IMR-90 (cell line): Measurements from ENCODE around the gene UNKL. TPM values are rescaled to one million over a fixed set of nuclear protein-coding genes. Genes with fewer than 3 reads are reported as not detected.

ENCODE experiments used
- ATAC-seq: fragments of 200-7000 bp; cut with Tn5 transposase; 2 replicates; pipeline ENCODE4 v1.9.1; 2020; ENCODE audit warnings: low read depth, mild to moderate bottlenecking, moderate library complexity
- BruUV-seq: library from RNA; stranded (reverse); fragments of 400-500 nt; replicated peaks from 2 replicates; lab custom pipeline; 2021; lab: Mats Ljungman, UMichigan
- CTCF ChIA-PET: fragments of 300-600 bp; formaldehyde crosslinking; extraction: SDS; loops from one replicate; lab custom pipeline; 2021; ENCODE audit warnings: antibody characterized with exemption; lab: Yijun Ruan, JAX
- POLR2A ChIA-PET: fragments of 300-600 bp; sonication (Branson Sonifier 250); formaldehyde crosslinking; loops from one replicate; lab custom pipeline; 2022; ENCODE audit warnings: antibody characterized with exemption; ENCODE audit not compliant: unreplicated experiment; lab: Charles Lee
- DNase-seq: peaks from one replicate; pipeline ENCODE4 v3.0.0; 2013
- H2AFZ ChIP-seq: replicated peaks from 2 replicates; pipeline ENCODE3; 2013; ENCODE audit warnings: low read length, mild to moderate bottlenecking; ENCODE audit not compliant: poor library complexity
- H2AK5ac ChIP-seq: 2 replicates; pipeline ENCODE4 v1.6.1; 2013; ENCODE audit warnings: low read depth, low read length, inconsistent platforms
- H2AK9ac ChIP-seq: replicated peaks from 2 replicates; pipeline ENCODE3; 2013; ENCODE audit warnings: mild to moderate bottlenecking, low read depth, low read length, moderate library complexity; ENCODE audit not compliant: poor library complexity
- H2BK120ac ChIP-seq: 2 replicates; pipeline ENCODE4 v1.6.1; 2013; ENCODE audit warnings: low read depth, low read length, inconsistent platforms
- H2BK15ac ChIP-seq: 3 replicates; pipeline ENCODE4 v1.6.1; 2013; ENCODE audit warnings: low read depth, low read length, inconsistent platforms
- H2BK20ac ChIP-seq: 2 replicates; pipeline ENCODE4 v1.6.1; 2013; ENCODE audit warnings: low read depth, mild to moderate bottlenecking, inconsistent platforms, low read length, moderate library complexity
- H2BK5ac ChIP-seq: 2 replicates; pipeline ENCODE4 v1.6.1; 2013; ENCODE audit warnings: mild to moderate bottlenecking, low read depth, low read length, inconsistent platforms; ENCODE audit not compliant: poor library complexity, severe bottlenecking
- H3K14ac ChIP-seq: replicated peaks from 2 replicates; pipeline ENCODE4 v1.6.1; 2013; ENCODE audit warnings: low read depth, low read length, inconsistent platforms
- H3K18ac ChIP-seq: 2 replicates; pipeline ENCODE4 v1.6.1; 2013; ENCODE audit warnings: low read depth, low read length, control low read depth
- H3K23ac ChIP-seq: 2 replicates; pipeline ENCODE4 v1.6.1; 2013; ENCODE audit warnings: low read depth, low read length, inconsistent platforms
- H3K27ac ChIP-seq: 2 replicates; pipeline ENCODE4 v1.5.1; 2013; ENCODE audit warnings: mild to moderate bottlenecking, control low read depth, low read length; ENCODE audit not compliant: insufficient read depth
- H3K27me3 ChIP-seq: 2 replicates; pipeline ENCODE4 v1.6.1; 2013; ENCODE audit warnings: low read length; ENCODE audit not compliant: control insufficient read depth, insufficient read depth
- H3K36me3 ChIP-seq: 2 replicates; pipeline ENCODE4 v1.6.1; 2013; ENCODE audit warnings: low read length, mixed read lengths; ENCODE audit not compliant: control insufficient read depth, insufficient read depth
- H3K4ac ChIP-seq: 2 replicates; pipeline ENCODE4 v1.6.1; 2013; ENCODE audit warnings: low read depth, low read length, inconsistent platforms
- H3K4me1 ChIP-seq: 2 replicates; pipeline ENCODE4 v1.6.1; 2013; ENCODE audit warnings: low read length, mixed read lengths; ENCODE audit not compliant: control insufficient read depth, insufficient read depth
- H3K4me2 ChIP-seq: 2 replicates; pipeline ENCODE4 v1.6.1; 2013; ENCODE audit warnings: low read depth, mild to moderate bottlenecking, control low read depth, low read length, moderate library complexity
- H3K4me3 ChIP-seq: 2 replicates; pipeline ENCODE4 v1.5.1; 2013; ENCODE audit warnings: low read depth, mild to moderate bottlenecking, control low read depth, low read length, moderate library complexity; ENCODE audit not compliant: insufficient read depth
- H3K56ac ChIP-seq: 2 replicates; pipeline ENCODE4 v1.6.1; 2013; ENCODE audit warnings: low read length, inconsistent platforms; ENCODE audit not compliant: insufficient read depth; ENCODE audit errors: extremely low read depth
- H3K79me1 ChIP-seq, 2 experiments: 2 replicates each; pipeline ENCODE4 v1.6.1; 2013; ENCODE audit warnings: low read length in 2 of 2, inconsistent platforms in 1 of 2, low read depth in 1 of 2
- H3K9ac ChIP-seq: 2 replicates; pipeline ENCODE4 v1.6.1; 2013; ENCODE audit warnings: low read depth, low read length, control low read depth
- H3K9me1 ChIP-seq: 2 replicates; pipeline ENCODE4 v1.6.1; 2013; ENCODE audit warnings: low read length, inconsistent platforms; ENCODE audit not compliant: insufficient read depth
- H3K9me3 ChIP-seq: 2 replicates; pipeline ENCODE4 v1.6.1; 2013; ENCODE audit warnings: low read length; ENCODE audit not compliant: control insufficient read depth, insufficient read depth
- H4K20me1 ChIP-seq: 2 replicates; pipeline ENCODE4 v1.6.1; 2013; ENCODE audit warnings: low read length, inconsistent platforms; ENCODE audit not compliant: insufficient read depth
- H4K5ac ChIP-seq: 2 replicates; pipeline ENCODE4 v1.6.1; 2013; ENCODE audit warnings: mild to moderate bottlenecking, low read depth, low read length, control low read depth
- H4K8ac ChIP-seq, 2 experiments: 2 replicates each; pipeline ENCODE4 v1.6.1; 2013; ENCODE audit warnings: low read depth in 2 of 2, low read length in 2 of 2, control low read depth in 1 of 2, inconsistent platforms in 1 of 2
- H4K91ac ChIP-seq: 2 replicates; pipeline ENCODE4 v1.6.1; 2013; ENCODE audit warnings: low read depth, low read length, inconsistent platforms; ENCODE audit not compliant: insufficient read depth
- BHLHE40 ChIP-seq: fragments of 150-350 bp; IDR thresholded peaks from 2 replicates; pipeline ENCODE4 v1.6.1; 2016; ENCODE audit warnings: mild to moderate bottlenecking, low read depth, low read length
- CEBPB ChIP-seq: IDR thresholded peaks from 2 replicates; pipeline ENCODE4 v1.6.1; 2012; ENCODE audit warnings: low read depth, low read length, improper control_type of control experiment
- CHD1 ChIP-seq: IDR thresholded peaks from 2 replicates; pipeline ENCODE4 v1.6.1; 2012; ENCODE audit warnings: low read depth, low read length, improper control_type of control experiment
- CTCF ChIP-seq: conservative IDR thresholded peaks from 2 replicates; pipeline ENCODE4 v1.5.1; 2012; ENCODE audit warnings: mild to moderate bottlenecking, low read depth, low read length, improper control_type of control experiment
- ELK1 ChIP-seq: fragments of 150-350 bp; IDR thresholded peaks from 2 replicates; pipeline ENCODE4 v1.6.1; 2016; ENCODE audit warnings: low read depth, mild to moderate bottlenecking, low read length, moderate library complexity, borderline replicate concordance
- FOS ChIP-seq: fragments of 150-350 bp; IDR thresholded peaks from 2 replicates; pipeline ENCODE4 v1.6.1; 2016; ENCODE audit warnings: low read depth, low read length
- MAFK ChIP-seq: IDR thresholded peaks from 2 replicates; pipeline ENCODE4 v1.6.1; 2012; ENCODE audit warnings: low read depth, low read length, improper control_type of control experiment
- MAZ ChIP-seq: IDR thresholded peaks from 2 replicates; pipeline ENCODE4 v1.6.1; 2012; ENCODE audit warnings: low read depth, mild to moderate bottlenecking, low read length, improper control_type of control experiment, moderate library complexity, borderline replicate concordance
- MXI1 ChIP-seq: IDR thresholded peaks from 2 replicates; pipeline ENCODE4 v1.6.1; 2012; ENCODE audit warnings: low read depth, mild to moderate bottlenecking, low read length, moderate library complexity, borderline replicate concordance
- NFE2L2 ChIP-seq: fragments of 150-350 bp; IDR thresholded peaks from 2 replicates; pipeline ENCODE4 v1.6.1; 2016; ENCODE audit warnings: low read depth, mild to moderate bottlenecking, low read length
- POLR2A ChIP-seq: IDR thresholded peaks from 2 replicates; pipeline ENCODE4 v1.6.1; 2012; ENCODE audit warnings: mild to moderate bottlenecking, low read depth, low read length
- RAD21 ChIP-seq: IDR thresholded peaks from 2 replicates; pipeline ENCODE4 v1.6.1; 2012; ENCODE audit warnings: low read length, improper control_type of control experiment
- RCOR1 ChIP-seq: IDR thresholded peaks from 2 replicates; pipeline ENCODE4 v1.6.1; 2012; ENCODE audit warnings: mild to moderate bottlenecking, low read length, improper control_type of control experiment; ENCODE audit not compliant: insufficient replicate concordance
- RFX5 ChIP-seq: IDR thresholded peaks from 2 replicates; pipeline ENCODE4 v1.8.0; 2012; ENCODE audit warnings: low read depth, mild to moderate bottlenecking, low read length, moderate library complexity
- SMC3 ChIP-seq: fragments of 150-350 bp; IDR thresholded peaks from 2 replicates; pipeline ENCODE4 v1.6.1; 2016; ENCODE audit warnings: low read depth, mild to moderate bottlenecking, antibody characterized with exemption, low read length, moderate library complexity
- USF2 ChIP-seq: fragments of 150-350 bp; IDR thresholded peaks from 2 replicates; pipeline ENCODE4 v1.6.1; 2017; ENCODE audit warnings: mild to moderate bottlenecking, antibody characterized with exemption, low read length, low read depth
- WGBS, 2 experiments: methylation state at CpG; one replicate each; pipeline versions ENCODE4 v1.1.5 to v1.1.7; 2013; ENCODE audit warnings: missing lambda C conversion rate in 2 of 2; ENCODE audit not compliant: insufficient read length in 1 of 2; ENCODE audit errors: extremely low coverage in 2 of 2; 5-methylcytosine and 5-hydroxymethylcytosine counted together
- dilution Hi-C: fragments of 300-500 bp; cut with HindIII; formaldehyde crosslinking; loops from one replicate; pipeline ENCODE4 v1.14.3; 2018; ENCODE audit warnings: low sequenced_read_pairs; ENCODE audit not compliant: unreplicated experiment
- in situ Hi-C: fragments of 300-500 bp; cut with MboI; formaldehyde crosslinking; loops from 3 replicates; pipeline ENCODE4 v1.14.3; 2019; ENCODE audit warnings: low sequenced_read_pairs, inconsistent platforms, mixed read lengths
- intact Hi-C: fragments of 100-400 bp; cut with micrococcal nuclease; formaldehyde crosslinking; loops from 2 replicates; pipeline ENCODE4 v1.10.0; 2022
- polyA plus RNA-seq, 3 experiments: library from polyadenylated mRNA; depleted of rRNA; stranded (reverse); fragments of >200 nt; gene quantifications; 2 replicates each; pipeline ENCODE4 v1.2.3, GENCODE V29; 2012; ENCODE audit warnings: low replicate concordance in 1 of 3
- total RNA-seq: library from RNA; depleted of rRNA; stranded (reverse); fragments of >200 nt; gene quantifications from 2 replicates; pipeline ENCODE4 v1.2.3, GENCODE V29; 2012

Gene UNKL
- total and polyA plus RNA-seq, 2 of the 4 experiments (the other 2 are of a cell fraction): 4.1 to 13.3 TPM

- H3K9me1 ChIP-seq: no peaks in the 10 kb centered on the region
- dilution Hi-C loops: no loop called here
- H3K4me1 ChIP-seq: no peaks in the 10 kb centered on the region
- no peak overlapping the region for H4K5ac ChIP-seq
- H3K56ac ChIP-seq: no peak overlapping the region
- H3K4me3 ChIP-seq: no peak overlapping the region
- H3K79me1 ChIP-seq: no peaks in the 10 kb centered on the region
- H2AK5ac ChIP-seq: no peak overlapping the region
- H2AK9ac ChIP-seq: no peak overlapping the region
- no peak overlapping the region for H4K91ac ChIP-seq
- 96% methylated on average over 7 of the region's 13 CpGs; no CpG with 5 or more reads in 1 of the 2 experiments for WGBS, 2 experiments
- H2BK20ac ChIP-seq: no peak overlapping the region
- no peak overlapping the region for H3K18ac ChIP-seq
- H2AFZ ChIP-seq: no peak overlapping the region
- H3K14ac ChIP-seq: no peak overlapping the region
- no peak overlapping the region for H3K27ac ChIP-seq
- BruUV-seq: no TSS peak
- peaks cover 10% of the 10 kb centered on the region; the same call in 1 of the 2 replicates for H3K27me3 ChIP-seq
- no peak for ATAC-seq
- no peak overlapping the region for H3K4me2 ChIP-seq
- ChIA-PET CTCF (no interaction called here), POLR2A (no interaction called here)
- H3K36me3 ChIP-seq: no peaks in the 10 kb centered on the region
- H3K9me3 ChIP-seq: no peaks in the 10 kb centered on the region
- no peak for DNase-seq
- no peak overlapping the region for H2BK120ac ChIP-seq
- no peak overlapping the region for H2BK15ac ChIP-seq
- no peak overlapping the region for H3K4ac ChIP-seq
- TF ChIP-seq SMC3 (no peak), RCOR1 (no peak), ELK1 (no peak), MXI1 (no peak), POLR2A (no peak), CHD1 (no peak), CEBPB (no peak), MAZ (no peak), FOS (no peak), MAFK (no peak), RFX5 (no peak), CTCF (no peak), BHLHE40 (no peak), USF2 (no peak), RAD21 (no peak), NFE2L2 (no peak)
- no peak overlapping the region for H3K9ac ChIP-seq
- H3K23ac ChIP-seq: no peak overlapping the region
- no peaks in the 10 kb centered on the region for H4K20me1 ChIP-seq
- no peak overlapping the region for H4K8ac ChIP-seq
- H2BK5ac ChIP-seq: no peak overlapping the region
- intact Hi-C loops: loop anchor here (10.0 kb wide), 1 partner anchor 45 kb away; the partner anchor contains the start of gene CLCN7
- in situ Hi-C loops: no loop called here
Observed at GRCh38 chr16:1429631-1430030, 15.1 kb upstream of the UNKL start.
